Common myeloid progenitor, CD34-positive (primary cell): ENCODE data around the gene GPR84.
A peak's percentile ranks its signal among the peaks of the same experiment; 100 is the strongest.

Experiments
- CTCF ChIA-PET: fragments of 350-600 bp; sonication (Branson Sonifier 250); formaldehyde crosslinking; loops from one replicate; lab custom pipeline; 2021; ENCODE audit warnings: antibody characterized with exemption; lab: Charles Lee
- POLR2A ChIA-PET: fragments of 350-600 bp; sonication (Branson Sonifier 250); formaldehyde crosslinking; loops from one replicate; lab custom pipeline; 2021; ENCODE audit warnings: antibody characterized with exemption; lab: Charles Lee
- DNase-seq, 3 donors: peaks; one replicate each; pipeline versions ENCODE4 v3.0.0 to v3.0.0-alpha.2; 2013
- H3K27ac ChIP-seq, 2 experiments: 1 replicate in 1 of 2; 2 replicates in 1 of 2; pipeline ENCODE4 v1.7.0; 2013; ENCODE audit warnings: inconsistent platforms in 2 of 2, low read length in 2 of 2, mild to moderate bottlenecking in 2 of 2, low read depth in 1 of 2, moderate library complexity in 1 of 2; ENCODE audit not compliant: severe bottlenecking in 2 of 2, insufficient read depth in 1 of 2, poor library complexity in 1 of 2
- H3K27me3 ChIP-seq, 5 experiments: replicated peaks in 2 of 5; 1 replicate in 3 of 5; 2 replicates in 2 of 5; pipeline versions ENCODE4 v1.6.1 to v1.7.0; 2013; ENCODE audit warnings: low read length in 4 of 5, mild to moderate bottlenecking in 2 of 5, moderate library complexity in 2 of 5, inconsistent platforms in 1 of 5; ENCODE audit not compliant: insufficient read depth in 5 of 5, control insufficient read depth in 4 of 5
- H3K36me3 ChIP-seq, 4 experiments: 1 replicate in 2 of 4; 2 replicates in 2 of 4; pipeline versions ENCODE4 v1.6.1 to v1.7.0; 2013; ENCODE audit warnings: low read length in 3 of 4, control low read depth in 1 of 4, mild to moderate bottlenecking in 1 of 4; ENCODE audit not compliant: control insufficient read depth in 4 of 4, insufficient read depth in 4 of 4
- H3K4me1 ChIP-seq, 4 experiments: 1 replicate in 3 of 4; 2 replicates in 1 of 4; pipeline versions ENCODE4 v1.6.1 to v1.7.1; 2013; ENCODE audit warnings: low read length in 3 of 4, mild to moderate bottlenecking in 3 of 4, control low read depth in 1 of 4, inconsistent platforms in 1 of 4, moderate library complexity in 1 of 4; ENCODE audit not compliant: control insufficient read depth in 4 of 4, insufficient read depth in 4 of 4; ENCODE audit errors: control extremely low read depth in 1 of 4
- H3K4me3 ChIP-seq, 7 experiments: 1 replicate in 4 of 7; 2 replicates in 3 of 7; pipeline versions ENCODE4 v1.5.1 to v1.7.0; 2013; ENCODE audit warnings: mild to moderate bottlenecking in 7 of 7, low read length in 6 of 7, moderate library complexity in 6 of 7, inconsistent platforms in 2 of 7, low read depth in 2 of 7, control low read depth in 1 of 7; ENCODE audit not compliant: insufficient read depth in 4 of 7, control insufficient read depth in 1 of 7; ENCODE audit errors: extremely low read depth in 1 of 7
- H3K9me3 ChIP-seq, 5 experiments: 1 replicate in 4 of 5; 2 replicates in 1 of 5; pipeline versions ENCODE4 v1.6.1 to v1.7.1; 2013; ENCODE audit warnings: low read length in 4 of 5, mild to moderate bottlenecking in 2 of 5, inconsistent platforms in 1 of 5, low read depth in 1 of 5, moderate library complexity in 1 of 5; ENCODE audit not compliant: control insufficient read depth in 4 of 5, insufficient read depth in 2 of 5; ENCODE audit errors: control extremely low read depth in 1 of 5
- WGBS: methylation state at CpG from one replicate; pipeline ENCODE4 v1.1.5; 2013; ENCODE audit not compliant: insufficient coverage; 5-methylcytosine and 5-hydroxymethylcytosine counted together

The GPR84 gene

DNA sequence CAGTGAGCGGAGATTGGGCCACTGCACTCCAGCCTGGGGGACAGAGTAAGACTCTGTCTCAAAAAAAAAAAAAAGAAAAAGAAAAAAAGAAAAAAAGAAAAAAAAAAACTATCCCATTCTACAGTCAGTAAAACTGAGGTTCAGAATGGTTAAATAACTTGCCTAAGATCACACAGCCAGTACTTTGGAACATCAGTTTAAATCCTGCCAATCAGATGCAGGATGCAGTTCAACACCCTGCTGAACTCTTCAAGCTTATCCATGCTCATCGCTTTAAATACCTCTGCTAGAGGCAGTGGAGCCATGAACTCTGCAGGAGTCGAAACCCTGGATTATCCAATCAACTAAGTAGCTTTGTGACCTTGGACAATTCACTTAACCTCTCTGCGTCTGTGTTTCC lies 16.9 kb upstream of the GPR84 start:
- ChIA-PET CTCF (interaction anchor here (1.0 to 13.6 kb wide), 20 partner anchors 10 to 165 kb away, joined by 3 to 160 read pairs (median 7); no protein-coding TSS in a partner anchor), POLR2A (no interaction called here)
- H3K27me3 ChIP-seq: no peaks in the 10 kb centered on the region
- no peak for DNase-seq
- H3K9me3 ChIP-seq: no peaks in the 10 kb centered on the region
- H3K4me3 ChIP-seq: no peak overlapping the region
- 100% methylated on average over 1 of the region's 4 CpGs for WGBS
- H3K36me3 ChIP-seq: peaks cover 2 to 43% (median 7%) of the 10 kb centered on the region in 4 experiments
- H3K27ac ChIP-seq: no peak overlapping the region
- H3K4me1 ChIP-seq: peaks cover 0 to 38% (median 25%) of the 10 kb centered on the region in 4 experiments

GRCh38 chr12:54379398-54380201 lies 15.3 kb upstream of the GPR84 start:
- Histone ChIP-seq H3K27ac (no peak overlapping the region), H3K36me3 (peaks cover 2 to 57% (median 12%) of the 10 kb centered on the region in 4 experiments), H3K4me3 (peak overlapping the region in 3 of 7 experiments; percentile 26 to 39 (median 34)), H3K9me3 (no peaks in the 10 kb centered on the region), H3K27me3 (no peaks in the 10 kb centered on the region), H3K4me1 (peaks cover 0 to 22% (median 17%) of the 10 kb centered on the region in 4 experiments)
- WGBS: 22% methylated on average over 12 of the region's 19 CpGs
- POLR2A ChIA-PET: interaction anchor here (1.1 kb wide), 1 partner anchor 61 kb away, joined by 3 read pairs; no protein-coding TSS in a partner anchor
- CTCF ChIA-PET: interaction anchor here (0.7 to 13.6 kb wide), 50 partner anchors 8 to 168 kb away, joined by 3 to 160 read pairs (median 5); partner anchors contain the start of genes CBX5 and NFE2
- DNase-seq: peak; percentile 83 to 89 (median 85)

DNA sequence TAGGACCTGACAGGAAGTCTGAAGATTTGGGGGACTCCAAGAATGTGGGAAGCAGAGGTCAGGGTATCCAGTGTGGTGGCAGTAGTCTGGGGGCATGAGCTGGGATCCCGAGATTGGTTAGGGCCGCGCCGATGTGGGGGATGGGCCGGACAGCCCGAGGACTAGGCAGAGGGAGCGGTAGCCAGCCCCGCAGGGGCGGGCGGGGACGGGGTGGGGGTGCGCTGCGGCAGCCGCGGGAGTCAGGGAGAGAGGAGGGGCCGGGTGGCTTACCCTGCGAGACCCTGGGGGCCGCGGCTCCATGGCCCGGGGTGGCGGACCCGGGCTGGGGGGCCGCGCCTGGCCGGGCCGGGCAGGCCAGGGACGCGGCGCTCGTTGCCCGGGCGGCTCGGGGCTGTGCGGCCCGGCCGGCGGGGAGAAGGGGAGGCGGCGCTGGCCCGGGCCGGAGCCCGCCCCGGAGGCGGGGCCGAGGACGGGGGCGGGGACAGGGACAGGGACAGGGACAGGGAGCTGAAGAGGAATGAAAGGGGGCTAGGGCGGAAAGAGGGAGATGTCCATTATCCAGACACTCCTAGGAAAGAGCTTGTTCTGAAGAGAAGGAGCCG lies 14.6 kb upstream of the GPR84 start:
- ChIA-PET POLR2A (interaction anchor here (1.1 kb wide), 1 partner anchor 61 kb away, joined by 3 read pairs; no protein-coding TSS in a partner anchor), CTCF (interaction anchor here (0.7 to 13.6 kb wide), 38 partner anchors 7 to 167 kb away, joined by 3 to 160 read pairs (median 5); partner anchors contain the start of genes CBX5 and NFE2)
- H3K9me3 ChIP-seq: no peaks in the 10 kb centered on the region
- no peak overlapping the region for H3K27ac ChIP-seq
- H3K4me3 ChIP-seq: peak overlapping the region in 2 of 7 experiments; percentile 34 to 39
- H3K4me1 ChIP-seq: peaks cover 0 to 15% (median 10%) of the 10 kb centered on the region in 4 experiments
- H3K36me3 ChIP-seq: peaks cover 2 to 64% (median 15%) of the 10 kb centered on the region in 4 experiments
- H3K27me3 ChIP-seq: no peaks in the 10 kb centered on the region
- no peak for DNase-seq
- 66% methylated on average over 20 of the region's 49 CpGs for WGBS

GRCh38 chr12:54377797-54378515 lies 13.7 kb upstream of the GPR84 start:
- peaks cover 2 to 68% (median 19%) of the 10 kb centered on the region in 4 experiments for H3K36me3 ChIP-seq
- no peak for DNase-seq
- no peak overlapping the region for H3K4me3 ChIP-seq
- CTCF ChIA-PET: interaction anchor here (1.5 to 13.6 kb wide), 15 partner anchors 6 to 153 kb away, joined by 3 to 160 read pairs (median 16); no protein-coding TSS in a partner anchor
- H3K4me1 ChIP-seq: peaks cover 0 to 7% (median 5%) of the 10 kb centered on the region in 4 experiments
- 100% methylated on average over 2 of the region's 6 CpGs for WGBS
- H3K27me3 ChIP-seq: no peaks in the 10 kb centered on the region
- H3K9me3 ChIP-seq: no peaks in the 10 kb centered on the region
- POLR2A ChIA-PET: no interaction called here
- H3K27ac ChIP-seq: no peak overlapping the region

DNA sequence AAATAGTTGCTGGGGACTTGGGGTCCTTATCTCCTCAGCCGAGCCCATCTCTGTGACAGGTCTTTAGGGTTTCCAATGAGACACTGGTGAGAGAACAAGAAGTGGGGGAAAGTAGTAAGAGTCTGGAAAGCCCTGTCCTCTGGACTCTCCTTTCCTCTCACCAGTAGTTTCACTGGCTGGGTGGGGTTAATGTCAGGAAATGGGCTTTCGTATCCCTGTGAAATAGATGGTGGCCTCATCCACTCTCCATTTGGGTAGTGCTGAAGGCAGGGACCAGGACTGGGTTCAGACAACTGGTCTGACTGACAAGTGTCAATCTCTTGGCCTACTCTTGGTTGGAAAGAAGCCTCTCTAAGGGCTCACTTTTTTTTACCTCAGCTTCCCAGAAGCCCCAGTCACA lies 12.7 kb upstream of the GPR84 start:
- H3K4me3 ChIP-seq: no peak overlapping the region
- CTCF ChIA-PET: interaction anchor here (1.0 to 13.6 kb wide), 5 partner anchors 16 to 132 kb away, joined by 3 to 160 read pairs (median 6); no protein-coding TSS in a partner anchor

GRCh38 chr12:54376596-54376995 lies 12.3 kb upstream of the GPR84 start:
- POLR2A ChIA-PET: no interaction called here
- Histone ChIP-seq H3K4me3 (no peak overlapping the region), H3K27ac (no peak overlapping the region), H3K36me3 (peaks cover 0 to 68% (median 20%) of the 10 kb centered on the region in 4 experiments), H3K4me1 (peaks cover 0 to 14% (median 13%) of the 10 kb centered on the region in 4 experiments), H3K27me3 (no peaks in the 10 kb centered on the region), H3K9me3 (no peaks in the 10 kb centered on the region)
- CTCF ChIA-PET: interaction anchor here (1.0 to 13.6 kb wide), 6 partner anchors 16 to 132 kb away, joined by 3 to 160 read pairs (median 4); no protein-coding TSS in a partner anchor
- WGBS: 92% methylated on average over 3 of the region's 4 CpGs
- no peak for DNase-seq

More for the DNA sequence above, 12.7 kb upstream of the GPR84 start:
- DNase-seq: no peak
- no peaks in the 10 kb centered on the region for H3K27me3 ChIP-seq
- WGBS: 89% methylated on average over 1 of the region's 2 CpGs
- POLR2A ChIA-PET: no interaction called here
- no peaks in the 10 kb centered on the region for H3K9me3 ChIP-seq
- peaks cover 0 to 10% (median 9%) of the 10 kb centered on the region in 4 experiments for H3K4me1 ChIP-seq
- peaks cover 0 to 66% (median 19%) of the 10 kb centered on the region in 4 experiments for H3K36me3 ChIP-seq
- no peak overlapping the region for H3K27ac ChIP-seq
